ENCODE measurements around the gene GANAB.

The GANAB gene

GRCh38 chr11:62614275-62614674, 32.1 kb downstream of the GANAB start:
- DNase-seq (ENCODE audit: insufficient read length, low spot score) (no peak), FAIRE-seq (no peak)
- TF ChIP-seq, protein P1, sequence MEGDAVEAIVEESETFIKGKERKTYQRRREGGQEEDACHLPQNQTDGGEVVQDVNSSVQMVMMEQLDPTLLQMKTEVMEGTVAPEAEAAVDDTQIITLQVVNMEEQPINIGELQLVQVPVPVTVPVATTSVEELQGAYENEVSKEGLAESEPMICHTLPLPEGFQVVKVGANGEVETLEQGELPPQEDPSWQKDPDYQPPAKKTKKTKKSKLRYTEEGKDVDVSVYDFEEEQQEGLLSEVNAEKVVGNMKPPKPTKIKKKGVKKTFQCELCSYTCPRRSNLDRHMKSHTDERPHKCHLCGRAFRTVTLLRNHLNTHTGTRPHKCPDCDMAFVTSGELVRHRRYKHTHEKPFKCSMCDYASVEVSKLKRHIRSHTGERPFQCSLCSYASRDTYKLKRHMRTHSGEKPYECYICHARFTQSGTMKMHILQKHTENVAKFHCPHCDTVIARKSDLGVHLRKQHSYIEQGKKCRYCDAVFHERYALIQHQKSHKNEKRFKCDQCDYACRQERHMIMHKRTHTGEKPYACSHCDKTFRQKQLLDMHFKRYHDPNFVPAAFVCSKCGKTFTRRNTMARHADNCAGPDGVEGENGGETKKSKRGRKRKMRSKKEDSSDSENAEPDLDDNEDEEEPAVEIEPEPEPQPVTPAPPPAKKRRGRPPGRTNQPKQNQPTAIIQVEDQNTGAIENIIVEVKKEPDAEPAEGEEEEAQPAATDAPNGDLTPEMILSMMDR (IDR thresholded peaks at IDR 0.05; ENCODE audit: insufficient read depth, missing control alignments): no peak

- FAIRE-seq (no peak), DNase-seq (ENCODE audit: insufficient read length, low spot score) (no peak)
- TF ChIP-seq, protein P1 (IDR thresholded peaks at IDR 0.05; ENCODE audit: insufficient read depth, missing control alignments): no peak
Measured at GRCh38 chr11:62613291-62613778, 33.1 kb downstream of the GANAB start.

- FAIRE-seq (no peak), DNase-seq (ENCODE audit: insufficient read length, low spot score) (peak; percentile 83)
- TF ChIP-seq, protein P1 (IDR thresholded peaks at IDR 0.05; ENCODE audit: insufficient read depth, missing control alignments): peak; percentile 59
Measured at GRCh38 chr11:62612366-62613290, 33.8 kb downstream of the GANAB start, which contains the start of the genes EML3 and ROM1. Gene EML3 (minus strand): TSS chr11:62612775. CDS start chr11:62612457, 318 bp downstream. Gene ROM1 (plus strand): TSS chr11:62613257. CDS start chr11:62613282, 25 bp downstream.

DNA sequence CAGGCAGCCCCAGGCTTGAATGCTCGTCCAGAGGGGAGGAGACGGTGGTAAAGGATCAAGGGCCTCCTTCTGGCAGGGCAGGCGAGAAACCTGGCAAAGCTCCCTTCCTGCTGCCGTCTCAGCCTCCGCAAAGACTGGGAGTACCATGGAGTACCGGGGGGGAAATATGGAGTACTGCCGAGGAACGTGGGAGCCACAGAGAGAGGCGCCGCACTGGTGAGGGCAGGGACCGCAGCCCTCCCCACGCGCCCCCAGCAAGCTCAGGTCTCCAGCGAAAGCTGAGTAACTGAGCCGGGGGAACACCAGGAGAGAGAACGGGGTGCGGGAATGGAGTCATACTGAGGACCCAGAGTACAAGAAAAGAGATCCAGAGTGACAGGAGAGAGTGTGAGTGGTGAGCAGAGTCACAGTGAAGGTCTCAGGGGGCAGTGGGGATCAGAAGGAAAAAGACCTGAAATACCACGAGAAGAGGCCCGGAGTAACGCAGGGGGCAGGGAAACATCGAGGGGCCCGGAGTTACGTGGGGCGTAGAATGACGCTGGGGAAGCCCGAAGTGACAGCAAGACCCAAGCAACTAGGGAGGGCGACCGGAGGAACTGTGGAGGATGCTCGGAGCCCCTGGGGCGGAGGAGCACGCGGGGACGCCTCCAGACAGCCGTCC, 34.6 kb downstream of the GANAB start:
- TF ChIP-seq, protein P1 (IDR thresholded peaks at IDR 0.05; ENCODE audit: insufficient read depth, missing control alignments): no peak
- DNase-seq (ENCODE audit: insufficient read length, low spot score) (no peak), FAIRE-seq (no peak)

DNA sequence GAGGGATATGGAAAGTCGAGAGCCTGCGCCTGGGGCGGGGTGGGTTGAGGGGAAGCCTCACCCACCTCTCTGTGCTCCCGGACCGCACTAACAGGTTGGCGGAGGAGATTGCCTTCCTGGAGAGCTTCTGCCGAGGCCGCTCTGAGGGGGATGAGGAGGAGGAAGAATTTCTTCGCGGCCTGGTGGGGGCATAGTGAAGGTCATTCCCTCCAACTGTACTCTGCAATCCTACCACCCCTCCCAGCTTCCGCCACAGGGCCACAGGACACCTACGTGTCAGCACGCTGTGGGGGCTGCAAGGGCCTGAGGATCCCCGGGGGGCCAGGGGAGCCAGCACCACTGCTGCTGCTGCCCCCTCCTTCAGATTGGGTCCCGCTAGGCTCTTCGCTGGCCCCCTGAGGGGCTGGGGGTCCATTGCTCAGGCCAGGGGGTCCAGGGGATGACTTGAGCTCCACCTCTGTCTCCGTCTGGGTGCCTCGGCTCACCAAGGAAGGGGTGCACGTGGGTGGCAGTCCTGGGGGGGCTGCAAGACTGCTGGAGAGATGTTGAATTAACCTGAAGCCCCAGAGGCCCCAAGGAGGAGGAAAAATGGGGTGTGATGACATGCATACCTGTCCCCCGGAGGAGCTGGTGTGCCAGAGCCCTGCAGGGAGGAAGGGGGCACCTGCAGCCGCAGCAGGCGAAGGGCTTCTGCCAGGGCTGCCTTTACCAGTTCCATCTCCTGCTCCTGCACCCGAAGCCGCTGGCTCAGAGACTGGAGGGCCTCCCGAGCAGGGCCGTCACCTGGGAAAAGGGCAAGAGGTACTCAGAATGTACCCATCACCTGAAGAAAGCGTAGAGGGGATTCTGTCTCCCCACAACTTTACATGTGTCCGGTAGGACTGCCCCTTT, 35.4 kb downstream of the GANAB start:
- DNase-seq (ENCODE audit: insufficient read length, low spot score) (no peak), FAIRE-seq (no peak)
- TF ChIP-seq, protein P1 (IDR thresholded peaks at IDR 0.05; ENCODE audit: insufficient read depth, missing control alignments): no peak

GRCh38 chr11:62610403-62610802, 36.0 kb downstream of the GANAB start:
- DNase-seq (ENCODE audit: insufficient read length, low spot score) (no peak), FAIRE-seq (no peak)
- TF ChIP-seq, protein P1 (IDR thresholded peaks at IDR 0.05; ENCODE audit: insufficient read depth, missing control alignments): no peak
